ENCODE data around the gene DRAXIN.

The DRAXIN gene

DNA sequence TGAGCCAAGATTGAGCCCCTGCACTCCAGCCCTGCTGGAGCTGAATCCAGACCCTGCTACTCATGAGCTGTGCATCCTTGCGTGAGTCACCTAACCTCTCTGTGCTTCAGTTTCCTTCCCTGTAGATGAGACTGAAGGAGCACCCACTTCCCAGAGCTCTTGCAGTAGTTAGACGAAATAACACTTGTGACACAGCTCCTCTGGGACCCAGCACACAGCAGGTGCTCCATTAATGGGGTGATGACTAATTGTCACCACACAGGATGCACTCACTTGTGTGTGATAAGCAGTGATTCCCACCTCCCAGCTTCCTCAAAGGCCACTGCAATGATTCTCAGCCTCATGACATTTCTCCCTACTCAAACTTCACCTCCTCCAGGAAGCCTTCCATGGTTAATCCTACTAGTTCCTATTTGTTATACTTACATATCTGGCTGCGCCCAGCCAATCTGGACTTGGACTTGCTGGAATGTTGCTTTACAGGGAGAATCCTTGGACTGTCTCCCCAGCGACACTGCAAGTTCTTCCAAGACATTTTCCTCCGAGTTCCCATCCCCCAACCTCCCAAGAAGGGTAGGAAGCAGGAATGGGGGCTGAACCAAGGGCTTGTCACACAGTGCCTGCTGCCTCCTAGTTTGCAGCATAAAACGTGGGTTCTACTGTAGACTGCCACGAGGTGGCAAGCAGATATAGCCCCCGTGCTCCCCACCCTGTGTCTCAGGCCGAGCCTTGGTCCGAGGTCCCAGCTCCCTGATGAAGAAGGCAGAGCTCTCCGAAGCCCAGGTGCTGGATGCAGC, 17.2 kb downstream of the DRAXIN start:
- DNase-seq (ENCODE audit: low read depth in 3 of 3) = no peak

DNA sequence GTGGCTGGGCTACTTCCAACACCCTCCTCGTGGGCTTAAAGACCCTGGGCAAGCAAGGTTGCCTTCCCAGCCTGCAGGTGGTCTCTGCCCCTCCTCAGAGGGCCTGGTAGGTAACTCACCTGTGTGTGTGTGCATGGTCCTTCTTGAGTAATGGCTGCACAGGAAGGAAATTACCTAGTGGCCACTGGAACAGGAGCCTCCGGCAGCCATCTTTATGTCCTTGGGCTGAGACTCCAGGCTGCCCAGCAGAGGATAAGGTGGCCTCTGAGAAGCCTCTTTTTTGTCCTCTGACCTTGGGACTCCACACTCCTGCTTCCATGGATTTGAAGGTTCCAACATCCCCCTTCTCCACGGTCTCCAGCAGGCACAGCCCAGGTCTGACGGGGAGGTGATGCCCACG, 20.0 kb downstream of the DRAXIN start:
- DNase-seq (ENCODE audit: low read depth in 3 of 3) = no peak

DNA sequence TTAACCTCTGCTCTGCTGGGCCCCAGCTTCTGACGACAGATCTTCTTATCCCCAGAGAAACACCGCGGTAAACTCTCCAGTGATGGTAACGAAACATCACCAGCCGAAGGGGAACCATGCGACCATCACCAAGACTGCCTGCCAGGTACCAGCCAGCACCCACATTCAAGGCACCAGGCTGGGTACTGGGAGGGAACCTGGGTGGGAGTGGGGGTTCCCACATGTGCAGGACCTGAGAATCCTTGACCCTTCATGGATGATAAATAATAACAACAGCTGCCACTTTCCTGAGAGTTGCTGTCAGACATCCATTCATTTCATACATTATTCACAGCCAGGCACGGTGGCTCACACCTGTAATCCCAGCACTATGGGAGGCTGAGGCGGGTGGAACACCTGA, 20.8 kb downstream of the DRAXIN start:
- DNase-seq (ENCODE audit: low read depth in 3 of 3) = no peak

- no peak for DNase-seq (ENCODE audit: low read depth in 3 of 3)
These were observed 21.6 kb downstream of the DRAXIN start for GRCh38 chr1:11713095-11713494.

- no peak for DNase-seq (ENCODE audit: low read depth in 3 of 3)
These were observed 23.5 kb downstream of the DRAXIN start for GRCh38 chr1:11714831-11715575.

GRCh38 chr1:11719313-11720032, 28.0 kb downstream of the DRAXIN start:
- DNase-seq (ENCODE audit: low read depth in 3 of 3) = peak; percentile 74 to 85 (median 77)

GRCh38 chr1:11720033-11720376, 28.5 kb downstream of the DRAXIN start:
- DNase-seq (ENCODE audit: low read depth in 3 of 3) = no peak

DNA sequence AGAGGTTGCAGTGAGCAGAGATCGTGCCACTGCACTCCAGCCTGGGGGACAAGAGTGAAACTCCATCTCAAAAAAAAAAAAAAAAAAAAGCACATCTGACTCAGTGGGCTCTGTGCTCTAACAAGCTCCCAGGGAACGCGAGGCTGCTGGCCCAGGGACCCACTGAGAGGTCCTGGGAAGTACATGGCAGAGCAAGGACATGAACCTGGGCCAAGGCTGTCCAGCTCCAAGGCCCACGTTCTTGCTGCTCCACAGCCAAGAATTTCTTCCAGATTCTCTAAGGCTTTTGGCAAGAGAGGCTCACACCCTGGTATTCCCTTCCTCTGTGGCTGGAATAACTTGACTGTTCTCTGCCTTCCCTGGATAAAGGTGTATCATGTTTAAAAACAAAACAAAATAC, 29.0 kb downstream of the DRAXIN start:
- no peak for DNase-seq (ENCODE audit: low read depth in 3 of 3)

GRCh38 chr1:11721311-11721710, 29.8 kb downstream of the DRAXIN start:
- DNase-seq (ENCODE audit: low read depth in 3 of 3) = no peak

DNA sequence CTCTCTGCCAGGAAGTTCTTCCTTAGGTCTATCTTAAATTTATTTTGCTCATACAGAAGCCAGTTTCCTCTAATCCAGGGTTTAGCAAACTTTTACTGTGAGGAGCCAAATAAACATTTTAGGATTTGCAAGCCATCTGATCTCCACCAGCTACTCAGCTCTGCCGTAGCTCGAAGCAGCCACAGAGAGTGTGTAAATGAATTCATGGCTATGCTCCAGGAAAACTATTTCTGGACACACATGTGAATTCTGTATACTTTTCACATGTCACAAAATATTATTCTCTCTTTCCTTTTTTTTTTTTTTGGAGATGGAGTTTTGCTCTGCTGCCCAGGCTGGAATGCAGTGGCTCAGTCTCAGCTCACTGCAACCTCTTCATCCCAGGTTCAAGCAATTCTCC, 31.0 kb downstream of the DRAXIN start:
- DNase-seq (ENCODE audit: low read depth in 3 of 3) = no peak

- DNase-seq (ENCODE audit: low read depth in 3 of 3) = no peak
These were observed 34.1 kb downstream of the DRAXIN start for GRCh38 chr1:11725616-11726015.

GRCh38 chr1:11727119-11727518, 35.6 kb downstream of the DRAXIN start:
- no peak for DNase-seq (ENCODE audit: low read depth in 3 of 3)

GRCh38 chr1:11728126-11728806, 36.8 kb downstream of the DRAXIN start:
- no peak for DNase-seq (ENCODE audit: low read depth in 3 of 3)

GRCh38 chr1:11729155-11729497, 37.6 kb downstream of the DRAXIN start:
- DNase-seq (ENCODE audit: low read depth in 3 of 3) = no peak

GRCh38 chr1:11729498-11730428, 38.3 kb downstream of the DRAXIN start:
- DNase-seq (ENCODE audit: low read depth in 3 of 3) = no peak

DNA sequence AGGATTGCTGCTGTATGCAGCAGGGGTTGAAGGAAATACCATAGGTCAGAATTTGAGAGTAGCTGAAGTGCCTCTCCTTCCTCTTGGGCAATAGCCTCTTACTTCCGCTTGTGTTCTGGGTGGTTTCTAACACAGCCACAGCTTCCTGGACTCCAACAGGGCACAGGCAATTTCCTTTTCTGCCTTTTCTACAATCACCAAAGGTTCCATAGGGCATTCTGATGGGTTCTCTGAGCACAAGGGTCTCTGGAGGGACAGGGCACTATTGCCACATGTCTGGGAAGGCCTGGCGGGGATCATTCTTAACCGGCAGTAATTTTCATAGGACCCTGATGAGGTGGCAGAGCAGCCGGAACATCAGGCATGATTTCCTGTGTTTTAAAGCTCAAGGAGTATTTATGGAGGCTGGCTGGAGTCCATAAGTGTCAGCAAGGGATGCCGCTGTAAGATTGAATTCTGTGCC, 39.0 kb downstream of the DRAXIN start:
- no peak for DNase-seq (ENCODE audit: low read depth in 3 of 3)

- DNase-seq (ENCODE audit: low read depth in 3 of 3) = no peak
These were observed 40.3 kb downstream of the DRAXIN start for GRCh38 chr1:11731691-11732283.

DNA sequence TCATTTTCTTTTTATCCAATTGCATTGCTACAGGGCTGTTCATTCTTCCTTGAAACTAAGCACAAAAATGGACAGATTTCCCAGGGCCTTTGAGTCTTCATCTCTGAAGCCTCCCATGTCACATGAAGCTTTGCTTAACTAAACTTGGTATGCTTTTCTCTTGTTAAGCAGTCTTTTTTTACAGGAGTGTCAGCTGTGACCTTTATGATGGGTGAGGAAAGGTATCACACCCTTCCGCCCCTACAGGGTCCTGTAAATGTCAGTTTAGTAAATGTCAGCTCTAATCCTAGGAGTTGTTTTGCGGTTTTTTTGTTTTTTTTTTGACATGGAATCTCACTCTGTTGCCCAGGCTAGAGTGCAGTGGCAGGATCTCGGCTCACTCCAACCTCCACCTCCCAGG, 41.8 kb downstream of the DRAXIN start:
- DNase-seq (ENCODE audit: low read depth in 3 of 3) = no peak

DNA sequence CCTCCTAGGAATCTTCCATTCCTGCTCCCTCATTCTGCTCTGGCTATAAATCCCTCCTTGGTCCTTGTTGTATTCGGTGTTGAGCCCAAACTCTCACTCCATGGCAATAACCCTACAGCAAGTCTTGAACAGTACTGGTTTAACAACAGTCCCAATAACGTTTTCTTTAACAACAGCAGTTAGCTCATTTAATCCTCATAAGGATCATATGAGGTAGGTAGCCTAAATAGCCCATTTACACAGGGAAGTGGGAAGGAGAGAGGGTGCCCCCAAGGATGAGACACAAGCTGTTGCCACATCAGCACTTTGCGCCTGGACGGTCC, 44.0 kb downstream of the DRAXIN start:
- no peak for DNase-seq (ENCODE audit: low read depth in 3 of 3)

DNA sequence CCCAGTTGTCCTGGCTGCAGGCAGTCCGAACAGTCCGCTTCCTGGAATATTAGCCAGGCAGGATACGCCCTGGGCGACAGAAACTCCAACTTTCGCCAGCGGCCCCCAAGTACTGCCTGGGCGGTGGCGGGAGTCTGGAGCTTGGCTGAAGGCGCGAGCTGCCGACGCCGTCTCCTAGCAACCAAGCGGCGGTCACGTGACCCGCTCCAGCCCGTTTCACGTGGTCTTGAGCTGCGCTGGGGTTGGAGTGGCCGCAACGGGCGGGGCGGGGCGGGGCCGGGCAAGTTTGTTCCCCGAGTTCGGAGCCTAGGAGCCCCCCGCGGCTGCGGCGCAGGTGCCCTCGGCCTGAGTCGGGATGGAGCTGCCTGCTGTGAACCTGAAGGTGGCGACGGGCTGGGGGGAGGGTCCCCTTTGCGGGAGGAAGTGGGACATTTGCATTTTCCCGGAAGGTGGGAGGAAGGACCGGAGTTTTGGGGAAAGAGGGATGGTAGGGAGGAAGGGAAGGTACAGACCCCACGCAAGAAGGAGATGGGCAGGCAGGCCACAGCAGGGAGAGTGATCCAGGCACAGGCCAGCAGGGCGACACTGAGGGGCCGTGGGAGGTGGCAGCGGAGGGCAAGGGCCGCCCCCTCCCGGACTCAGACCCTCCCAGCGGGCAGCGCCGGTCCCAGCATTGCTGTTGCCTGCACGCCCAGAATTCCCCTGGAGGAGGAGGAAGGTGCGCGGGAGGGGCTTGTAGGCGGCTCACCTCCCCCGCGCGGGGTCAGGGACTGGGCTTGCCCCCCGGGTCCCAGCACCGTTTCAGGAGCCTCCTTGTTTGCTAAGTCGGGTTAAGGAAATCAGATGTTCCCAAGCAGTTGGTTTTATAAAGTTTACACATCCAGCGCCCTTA, 44.6 kb downstream of the DRAXIN start, which contains the start of gene AGTRAP:
TSS of gene AGTRAP (plus strand) at position 283 of the 892 bp plus-strand sequence. CDS start at position 356, 73 bp downstream.
- DNase-seq (ENCODE audit: low read depth in 3 of 3) = peak; percentile 74 to 90 (median 74)

All from stimulated activated CD4-positive, alpha-beta T cell treated with anti-CD3 and anti-CD28 coated beads, TNF-alpha, amount 100 ng/mL, for 24 hours (primary cell).